Measurements from ENCODE around the gene IBSP. TPM values are rescaled to one million over a fixed set of nuclear protein-coding genes. Genes with fewer than 3 reads are reported as not detected.

IBSP gene
- total RNA-seq, 1 experiment from 2014 or later = not detected

GRCh38 chr4:87838205-87838604 is 38.9 kb downstream of the IBSP start:
- no TSS peak for BruUV-seq (replicated peaks)
- no peaks in the 10 kb centered on the region; the same call in none of the 2 replicates for H3K27me3 ChIP-seq (ENCODE audit: control insufficient read depth, insufficient read depth, low read length)
- H3K4me3 ChIP-seq (ENCODE audit: low read depth in 2 of 2, low read length in 2 of 2) = no peak overlapping the region
- ATAC-seq (no peak), DNase-seq (ENCODE audit: low read depth, low spot score) (no peak)
- no peak overlapping the region for H3K27ac ChIP-seq (ENCODE audit: low read length)
- H3K36me3 ChIP-seq (ENCODE audit: control insufficient read depth, insufficient read depth, low read length) = no peaks in the 10 kb centered on the region
- no peaks in the 10 kb centered on the region for H3K9me3 ChIP-seq (ENCODE audit: control insufficient read depth, insufficient read depth, low read depth, low read length)
- in situ Hi-C loops (cut with HindIII; ENCODE audit: low pct_unique_long_range_greater_than_20kb, low sequenced_read_pairs) (no loop called here), intact Hi-C loops (cut with micrococcal nuclease; ENCODE audit: unreplicated experiment) (loop anchor here (2.0 kb wide), 1 partner anchor 293 kb away; no protein-coding TSS in a partner anchor)
- ChIA-PET CTCF (interaction anchor here (1.0 kb wide), 1 partner anchor 158 kb away, joined by 3 read pairs; no protein-coding TSS in a partner anchor), POLR2A (no interaction called here)
- TF ChIP-seq TCF7L2 (IDR thresholded peaks at IDR 0.05; ENCODE audit: low read depth, low read length) (no peak), SIN3A (IDR thresholded peaks at IDR 0.05; ENCODE audit: borderline replicate concordance, insufficient read depth, low read depth, low read length) (no peak)
- TF ChIP-seq, protein P1, sequence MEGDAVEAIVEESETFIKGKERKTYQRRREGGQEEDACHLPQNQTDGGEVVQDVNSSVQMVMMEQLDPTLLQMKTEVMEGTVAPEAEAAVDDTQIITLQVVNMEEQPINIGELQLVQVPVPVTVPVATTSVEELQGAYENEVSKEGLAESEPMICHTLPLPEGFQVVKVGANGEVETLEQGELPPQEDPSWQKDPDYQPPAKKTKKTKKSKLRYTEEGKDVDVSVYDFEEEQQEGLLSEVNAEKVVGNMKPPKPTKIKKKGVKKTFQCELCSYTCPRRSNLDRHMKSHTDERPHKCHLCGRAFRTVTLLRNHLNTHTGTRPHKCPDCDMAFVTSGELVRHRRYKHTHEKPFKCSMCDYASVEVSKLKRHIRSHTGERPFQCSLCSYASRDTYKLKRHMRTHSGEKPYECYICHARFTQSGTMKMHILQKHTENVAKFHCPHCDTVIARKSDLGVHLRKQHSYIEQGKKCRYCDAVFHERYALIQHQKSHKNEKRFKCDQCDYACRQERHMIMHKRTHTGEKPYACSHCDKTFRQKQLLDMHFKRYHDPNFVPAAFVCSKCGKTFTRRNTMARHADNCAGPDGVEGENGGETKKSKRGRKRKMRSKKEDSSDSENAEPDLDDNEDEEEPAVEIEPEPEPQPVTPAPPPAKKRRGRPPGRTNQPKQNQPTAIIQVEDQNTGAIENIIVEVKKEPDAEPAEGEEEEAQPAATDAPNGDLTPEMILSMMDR (IDR thresholded peaks at IDR 0.05) = peak; percentile 66
- H3K4me1 ChIP-seq (ENCODE audit: control insufficient read depth, insufficient read depth, low read length) = no peaks in the 10 kb centered on the region

GRCh38 chr4:87838890-87839591 is 39.7 kb downstream of the IBSP start:
- BruUV-seq (replicated peaks) = no TSS peak
- in situ Hi-C loops (cut with HindIII; ENCODE audit: low pct_unique_long_range_greater_than_20kb, low sequenced_read_pairs) = no loop called here
- POLR2A ChIA-PET = no interaction called here
- intact Hi-C loops (cut with micrococcal nuclease; ENCODE audit: unreplicated experiment) = loop anchor here (1.0 to 2.0 kb wide), 2 partner anchors 160 to 294 kb away; no protein-coding TSS in a partner anchor
- Histone ChIP-seq H3K27ac (ENCODE audit: low read length) (no peak overlapping the region), H3K36me3 (ENCODE audit: control insufficient read depth, insufficient read depth, low read length) (no peaks in the 10 kb centered on the region), H3K27me3 (ENCODE audit: control insufficient read depth, insufficient read depth, low read length) (no peaks in the 10 kb centered on the region; the same call in 1 of the 2 replicates), H3K4me1 (ENCODE audit: control insufficient read depth, insufficient read depth, low read length) (no peaks in the 10 kb centered on the region), H3K9me3 (ENCODE audit: control insufficient read depth, insufficient read depth, low read depth, low read length) (no peaks in the 10 kb centered on the region), H3K4me3 (ENCODE audit: low read depth in 2 of 2, low read length in 2 of 2) (no peak overlapping the region)
- DNase-seq (ENCODE audit: low read depth, low spot score) (no peak), ATAC-seq (no peak; the same call in 1 of the 2 replicates)
- CTCF ChIA-PET = no interaction called here
- TF ChIP-seq POLR2AphosphoS5 (IDR thresholded peaks at IDR 0.05; ENCODE audit: low read depth, low read length) = no peak
- TF ChIP-seq, protein P1 (IDR thresholded peaks at IDR 0.05) = peak; percentile 69

- CTCF ChIA-PET = no interaction called here
- intact Hi-C loops (cut with micrococcal nuclease; ENCODE audit: unreplicated experiment) = loop anchor here (1.0 to 2.0 kb wide), 2 partner anchors 160 to 295 kb away; no protein-coding TSS in a partner anchor
- BruUV-seq (replicated peaks) = no TSS peak
- H3K36me3 ChIP-seq (ENCODE audit: control insufficient read depth, insufficient read depth, low read length) = no peaks in the 10 kb centered on the region
- TF ChIP-seq, protein P1 (IDR thresholded peaks at IDR 0.05) = peak; percentile 35; the same call in 1 of the 2 replicates
- TF ChIP-seq, protein P2, sequence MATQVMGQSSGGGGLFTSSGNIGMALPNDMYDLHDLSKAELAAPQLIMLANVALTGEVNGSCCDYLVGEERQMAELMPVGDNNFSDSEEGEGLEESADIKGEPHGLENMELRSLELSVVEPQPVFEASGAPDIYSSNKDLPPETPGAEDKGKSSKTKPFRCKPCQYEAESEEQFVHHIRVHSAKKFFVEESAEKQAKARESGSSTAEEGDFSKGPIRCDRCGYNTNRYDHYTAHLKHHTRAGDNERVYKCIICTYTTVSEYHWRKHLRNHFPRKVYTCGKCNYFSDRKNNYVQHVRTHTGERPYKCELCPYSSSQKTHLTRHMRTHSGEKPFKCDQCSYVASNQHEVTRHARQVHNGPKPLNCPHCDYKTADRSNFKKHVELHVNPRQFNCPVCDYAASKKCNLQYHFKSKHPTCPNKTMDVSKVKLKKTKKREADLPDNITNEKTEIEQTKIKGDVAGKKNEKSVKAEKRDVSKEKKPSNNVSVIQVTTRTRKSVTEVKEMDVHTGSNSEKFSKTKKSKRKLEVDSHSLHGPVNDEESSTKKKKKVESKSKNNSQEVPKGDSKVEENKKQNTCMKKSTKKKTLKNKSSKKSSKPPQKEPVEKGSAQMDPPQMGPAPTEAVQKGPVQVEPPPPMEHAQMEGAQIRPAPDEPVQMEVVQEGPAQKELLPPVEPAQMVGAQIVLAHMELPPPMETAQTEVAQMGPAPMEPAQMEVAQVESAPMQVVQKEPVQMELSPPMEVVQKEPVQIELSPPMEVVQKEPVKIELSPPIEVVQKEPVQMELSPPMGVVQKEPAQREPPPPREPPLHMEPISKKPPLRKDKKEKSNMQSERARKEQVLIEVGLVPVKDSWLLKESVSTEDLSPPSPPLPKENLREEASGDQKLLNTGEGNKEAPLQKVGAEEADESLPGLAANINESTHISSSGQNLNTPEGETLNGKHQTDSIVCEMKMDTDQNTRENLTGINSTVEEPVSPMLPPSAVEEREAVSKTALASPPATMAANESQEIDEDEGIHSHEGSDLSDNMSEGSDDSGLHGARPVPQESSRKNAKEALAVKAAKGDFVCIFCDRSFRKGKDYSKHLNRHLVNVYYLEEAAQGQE (IDR thresholded peaks at IDR 0.05; ENCODE audit: insufficient read depth in 1 of 2, low read depth in 2 of 2, low read length in 1 of 2) = no peak
- H3K27ac ChIP-seq (ENCODE audit: low read length) = no peak overlapping the region
- H3K4me1 ChIP-seq (ENCODE audit: control insufficient read depth, insufficient read depth, low read length) = no peaks in the 10 kb centered on the region
- no peak for DNase-seq (ENCODE audit: low read depth, low spot score)
- POLR2A ChIA-PET = no interaction called here
- no peaks in the 10 kb centered on the region for H3K9me3 ChIP-seq (ENCODE audit: control insufficient read depth, insufficient read depth, low read depth, low read length)
- ATAC-seq = no peak
- in situ Hi-C loops (cut with HindIII; ENCODE audit: low pct_unique_long_range_greater_than_20kb, low sequenced_read_pairs) = no loop called here
- no peaks in the 10 kb centered on the region; the same call in 1 of the 2 replicates for H3K27me3 ChIP-seq (ENCODE audit: control insufficient read depth, insufficient read depth, low read length)
- no peak overlapping the region for H3K4me3 ChIP-seq (ENCODE audit: low read depth in 2 of 2, low read length in 2 of 2)
These were observed 40.2 kb downstream of the IBSP start for GRCh38 chr4:87839592-87839946.
